ENCODE results near the gene ARAP2.

The ARAP2 gene
- 83.3 to 251 (median 115) reads per million in 18 experiments for total RNA-seq

GRCh38 chr4:36244257-36245082 lies at the start of gene ARAP2:
ARAP2 (minus strand) TSS chr4:36244514; CDS start chr4:36229486, 15,028 bp downstream.
- DNase-seq = peak; percentile 57 to 83

- no peak for DNase-seq
These were observed 48.4 kb upstream of the ARAP2 start for GRCh38 chr4:36292556-36293188.

GRCh38 chr4:36290641-36291040 lies 46.3 kb upstream of the ARAP2 start:
- DNase-seq = no peak

- peak in 1 of 2 donors; percentile 53 for DNase-seq
These were observed 44.6 kb upstream of the ARAP2 start for GRCh38 chr4:36288731-36289426.

- no peak for DNase-seq
These were observed 42.2 kb upstream of the ARAP2 start for GRCh38 chr4:36286481-36286871.

GRCh38 chr4:36285784-36286480 lies 41.6 kb upstream of the ARAP2 start:
- peak; percentile 11 to 23 for DNase-seq

- no peak for DNase-seq
These were observed 39.7 kb upstream of the ARAP2 start for GRCh38 chr4:36283912-36284465.

GRCh38 chr4:36282503-36283030 lies 38.3 kb upstream of the ARAP2 start:
- peak; percentile 38 to 42 for DNase-seq

- no peak for DNase-seq
These were observed 37.2 kb upstream of the ARAP2 start, which contains the start of gene DTHD1 for GRCh38 chr4:36281384-36282106. DTHD1 (plus strand) TSS chr4:36281616; CDS start chr4:36281759, 143 bp downstream.

- no peak for DNase-seq
These were observed 36.2 kb upstream of the ARAP2 start for GRCh38 chr4:36280555-36280954.

- no peak for DNase-seq
These were observed 34.5 kb upstream of the ARAP2 start for GRCh38 chr4:36278789-36279188.

- DNase-seq = no peak
These were observed 33.2 kb upstream of the ARAP2 start for GRCh38 chr4:36277533-36277932.

- DNase-seq = no peak
These were observed 29.8 kb upstream of the ARAP2 start for GRCh38 chr4:36274158-36274557.

- DNase-seq = peak in 1 of 2 donors; percentile 17
These were observed 29.0 kb upstream of the ARAP2 start for GRCh38 chr4:36273276-36273675.

GRCh38 chr4:36269533-36270173 lies 25.3 kb upstream of the ARAP2 start:
- no peak for DNase-seq

- DNase-seq = no peak
These were observed 24.8 kb upstream of the ARAP2 start for GRCh38 chr4:36269101-36269500.

GRCh38 chr4:36267486-36268268 lies 23.4 kb upstream of the ARAP2 start:
- DNase-seq = peak; percentile 11 to 75

GRCh38 chr4:36264207-36264826 lies 20.0 kb upstream of the ARAP2 start:
- DNase-seq = no peak

GRCh38 chr4:36260731-36261130 lies 16.4 kb upstream of the ARAP2 start:
- no peak for DNase-seq

All from inflammatory macrophage (primary cell).